Tongue (tissue), 2 donors: Measurements from ENCODE around the gene TAAR5. TPM values are rescaled to one million over a fixed set of nuclear protein-coding genes. Genes with fewer than 3 reads are reported as not detected.
"Not testable (repeated sequence)": the region's sequence is repeated elsewhere in the genome, so short reads cannot be mapped to it uniquely, and the experiment has no call there.

Experiments used
- DNase-seq: peaks from one replicate; pipeline ENCODE4 v3.0.0-alpha.2; 2015
- total RNA-seq: library from RNA; depleted of rRNA; stranded (reverse); fragments of >200 nt; gene quantifications from one replicate; pipeline ENCODE4 v1.2.3, GENCODE V29; 2014

Gene TAAR5
- not detected for total RNA-seq

- no peak for DNase-seq
Observed at GRCh38 chr6:132589454-132589853, at the start of gene TAAR5. Gene TAAR5, minus strand, starts transcription at chr6:132589741. Its CDS starts 55 bp downstream, at chr6:132589686.

- not testable (repeated sequence) for DNase-seq
Observed at GRCh38 chr6:132637135-132637534, 47.6 kb upstream of the TAAR5 start.

- DNase-seq: not testable (repeated sequence)
Observed at GRCh38 chr6:132635906-132636305, 46.4 kb upstream of the TAAR5 start.

GRCh38 chr6:132635288-132635687 lies 45.7 kb upstream of the TAAR5 start:
- DNase-seq: not testable (repeated sequence)

GRCh38 chr6:132634796-132635195 lies 45.3 kb upstream of the TAAR5 start:
- DNase-seq: no peak

- no peak for DNase-seq
Observed at GRCh38 chr6:132633362-132633761, 43.8 kb upstream of the TAAR5 start.

GRCh38 chr6:132624175-132624574 lies 34.6 kb upstream of the TAAR5 start, which contains the start of gene TAAR2:
Gene TAAR2, minus strand, starts transcription at chr6:132624275. Its CDS starts 0 bp downstream, at chr6:132624275.
- DNase-seq: no peak

- DNase-seq: no peak
Observed at GRCh38 chr6:132623106-132623845, 33.7 kb upstream of the TAAR5 start.

- no peak for DNase-seq
Observed at GRCh38 chr6:132616677-132617076, 27.1 kb upstream of the TAAR5 start.

- no peak for DNase-seq
Observed at GRCh38 chr6:132614554-132614953, 25.0 kb upstream of the TAAR5 start.

GRCh38 chr6:132612449-132613108 lies 23.0 kb upstream of the TAAR5 start:
- no peak for DNase-seq

- DNase-seq: no peak
Observed at GRCh38 chr6:132611616-132612015, 22.1 kb upstream of the TAAR5 start.

- no peak for DNase-seq
Observed at GRCh38 chr6:132607544-132608233, 18.1 kb upstream of the TAAR5 start.

- no peak for DNase-seq
Observed at GRCh38 chr6:132604635-132605152, 15.2 kb upstream of the TAAR5 start.

GRCh38 chr6:132600900-132601299 lies 11.4 kb upstream of the TAAR5 start:
- not testable (repeated sequence) for DNase-seq

- DNase-seq: peak; percentile 3
Observed at GRCh38 chr6:132598473-132598872, 8.9 kb upstream of the TAAR5 start.

GRCh38 chr6:132596201-132596600 lies 6.7 kb upstream of the TAAR5 start:
- no peak for DNase-seq

- DNase-seq: no peak
Observed at GRCh38 chr6:132592855-132593254, 3.3 kb upstream of the TAAR5 start.

- no peak for DNase-seq
Observed at GRCh38 chr6:132590362-132590761, 821 bp upstream of the TAAR5 start.

GRCh38 chr6:132587424-132587823 lies 2.1 kb downstream of the TAAR5 start:
- DNase-seq: no peak

- DNase-seq: no peak
Observed at GRCh38 chr6:132584698-132585097, 4.8 kb downstream of the TAAR5 start.

- no peak for DNase-seq
Observed at GRCh38 chr6:132571774-132572173, 17.8 kb downstream of the TAAR5 start.

- DNase-seq: no peak
Observed at GRCh38 chr6:132570221-132570777, 19.2 kb downstream of the TAAR5 start, which contains the start of gene TAAR6. Gene TAAR6, plus strand, starts transcription at chr6:132570322. Its CDS starts 0 bp downstream, at chr6:132570322.
